Peyer's patch (tissue), 4 donors: ENCODE measurements around the gene VAX1.

Experiments
- POLR2A ChIP-seq, 2 donors: fragments of 450-650 bp; IDR thresholded peaks; one replicate each; pipeline ENCODE4 v1.5.1; 2017; ENCODE audit warnings: antibody characterized with exemption in 2 of 2, mild to moderate bottlenecking in 2 of 2, moderate library complexity in 2 of 2
- TF ChIP-seq, protein P1 (sequence below), 6 experiments: fragments of 450-650 bp in 4 of 6; fragments of 200-600 bp in 2 of 6; sonication (generic) in 1 of 6; IDR thresholded peaks; one replicate each; pipeline ENCODE4 v1.5.1; 2017 to 2019; ENCODE audit warnings: antibody characterized with exemption in 6 of 6, mild to moderate bottlenecking in 3 of 6, moderate library complexity in 1 of 6

DNA sequence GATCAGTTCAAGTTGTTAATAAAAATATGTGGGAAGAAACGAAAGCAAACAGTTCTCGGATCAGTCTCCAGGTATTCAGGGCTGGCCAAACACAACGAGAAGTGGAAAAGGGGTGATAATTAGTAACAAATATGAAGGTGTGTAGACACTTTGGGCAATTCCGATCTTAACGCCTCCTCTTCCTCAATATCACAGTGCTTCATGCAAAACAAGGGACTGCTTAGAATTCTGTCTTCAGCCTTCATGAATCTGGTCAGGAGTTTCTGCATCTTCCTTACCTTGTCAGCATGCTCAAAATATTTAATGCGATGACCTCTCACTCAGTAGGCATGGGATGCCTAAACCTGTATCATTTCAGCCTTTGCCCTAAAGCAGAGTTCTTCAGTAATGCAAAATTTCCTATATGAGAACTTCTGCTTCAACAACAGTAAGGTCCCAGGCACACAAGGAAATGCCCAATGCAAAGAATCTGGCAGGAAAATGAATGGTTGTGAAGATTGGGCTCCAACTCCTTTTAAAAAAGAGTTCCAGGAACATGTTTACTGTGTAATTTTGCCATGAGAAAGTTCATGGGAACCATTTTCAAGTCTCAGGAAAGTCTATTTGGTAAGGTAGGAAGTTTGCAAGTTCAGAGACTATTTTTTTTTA, 23.4 kb upstream of the VAX1 start:
- no peak for TF ChIP-seq POLR2A (IDR thresholded peaks at IDR 0.05)
- TF ChIP-seq, protein P1, sequence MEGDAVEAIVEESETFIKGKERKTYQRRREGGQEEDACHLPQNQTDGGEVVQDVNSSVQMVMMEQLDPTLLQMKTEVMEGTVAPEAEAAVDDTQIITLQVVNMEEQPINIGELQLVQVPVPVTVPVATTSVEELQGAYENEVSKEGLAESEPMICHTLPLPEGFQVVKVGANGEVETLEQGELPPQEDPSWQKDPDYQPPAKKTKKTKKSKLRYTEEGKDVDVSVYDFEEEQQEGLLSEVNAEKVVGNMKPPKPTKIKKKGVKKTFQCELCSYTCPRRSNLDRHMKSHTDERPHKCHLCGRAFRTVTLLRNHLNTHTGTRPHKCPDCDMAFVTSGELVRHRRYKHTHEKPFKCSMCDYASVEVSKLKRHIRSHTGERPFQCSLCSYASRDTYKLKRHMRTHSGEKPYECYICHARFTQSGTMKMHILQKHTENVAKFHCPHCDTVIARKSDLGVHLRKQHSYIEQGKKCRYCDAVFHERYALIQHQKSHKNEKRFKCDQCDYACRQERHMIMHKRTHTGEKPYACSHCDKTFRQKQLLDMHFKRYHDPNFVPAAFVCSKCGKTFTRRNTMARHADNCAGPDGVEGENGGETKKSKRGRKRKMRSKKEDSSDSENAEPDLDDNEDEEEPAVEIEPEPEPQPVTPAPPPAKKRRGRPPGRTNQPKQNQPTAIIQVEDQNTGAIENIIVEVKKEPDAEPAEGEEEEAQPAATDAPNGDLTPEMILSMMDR (IDR thresholded peaks at IDR 0.05), result no peak
